OCI-LY7 (cell line): ENCODE data around the gene ARPC2.

Experiments used
- CTCF ChIP-seq: fragments of 200-600 bp; sonication (generic); conservative IDR thresholded peaks from 2 replicates; pipeline ENCODE4 v1.5.1; 2014; ENCODE audit warnings: mild to moderate bottlenecking, antibody characterized with exemption, low read length, moderate library complexity, mixed read lengths
- EZH2phosphoT487 ChIP-seq: fragments of 200-600 bp; sonication (generic); IDR thresholded peaks from 2 replicates; pipeline ENCODE4 v1.6.1; 2018; ENCODE audit warnings: low read depth, borderline replicate concordance, mild to moderate bottlenecking, mixed run types, antibody characterized with exemption, low read length, moderate library complexity, mixed read lengths

GRCh38 chr2:218193701-218194100 lies 23.3 kb upstream of the ARPC2 start:
- TF ChIP-seq CTCF (no peak), EZH2phosphoT487 (no peak)
